ENCODE measurements around the gene KIRREL3. TPM values are rescaled to one million over a fixed set of nuclear protein-coding genes. Genes with fewer than 3 reads are reported as not detected.

Gene KIRREL3
- total and polyA plus RNA-seq, 9 donors, result 0.25 to 5.3 (median 0.48) TPM

GRCh38 chr11:126494831-126495230, 505.7 kb downstream of the KIRREL3 start:
- intact Hi-C loops (cut with DNase I), result no loop called here
- H3K36me3 ChIP-seq, result no peaks in the 10 kb centered on the region
- no peaks in the 10 kb centered on the region for H3K4me1 ChIP-seq (ENCODE audit: insufficient read depth)
- no peak overlapping the region for H3K27ac ChIP-seq
- DNase-seq, result peak in 1 of 5 donors; percentile 21
- TF ChIP-seq POLR2A (IDR thresholded peaks at IDR 0.05), result no peak
- no peak for TF ChIP-seq CTCF (IDR thresholded peaks at IDR 0.05)
- TF ChIP-seq EP300 (IDR thresholded peaks at IDR 0.05), result no peak
- no peak overlapping the region for H3K4me3 ChIP-seq
- H3K27me3 ChIP-seq, result no peaks in the 10 kb centered on the region
- H3K9me3 ChIP-seq, result no peaks in the 10 kb centered on the region
- WGBS, 3 donors, result 86 to 87% (median 86%) methylated on average over 10 of the region's 10 CpGs

GRCh38 chr11:126492331-126493082, 508.1 kb downstream of the KIRREL3 start:
- H3K27ac ChIP-seq, result no peak overlapping the region
- no peaks in the 10 kb centered on the region for H3K4me1 ChIP-seq (ENCODE audit: insufficient read depth)
- no peaks in the 10 kb centered on the region for H3K36me3 ChIP-seq
- no peaks in the 10 kb centered on the region for H3K9me3 ChIP-seq
- DNase-seq, result no peak
- H3K27me3 ChIP-seq, result no peaks in the 10 kb centered on the region
- no peak for TF ChIP-seq EP300 (IDR thresholded peaks at IDR 0.05)
- WGBS, 3 donors, result 87 to 91% (median 90%) methylated on average over 13 of the region's 13 CpGs
- intact Hi-C loops (cut with DNase I), result no loop called here
- no peak overlapping the region for H3K4me3 ChIP-seq

GRCh38 chr11:126491092-126491491, 509.5 kb downstream of the KIRREL3 start:
- intact Hi-C loops (cut with DNase I), result no loop called here
- DNase-seq, result peak in 1 of 5 donors; percentile 15
- H3K4me3 ChIP-seq, result no peak overlapping the region
- no peaks in the 10 kb centered on the region for H3K36me3 ChIP-seq
- H3K27ac ChIP-seq, result no peak overlapping the region
- no peaks in the 10 kb centered on the region for H3K9me3 ChIP-seq
- H3K4me1 ChIP-seq (ENCODE audit: insufficient read depth), result no peaks in the 10 kb centered on the region
- no peaks in the 10 kb centered on the region for H3K27me3 ChIP-seq
- 87 to 91% (median 91%) methylated on average over 13 of the region's 13 CpGs for WGBS, 3 donors
- TF ChIP-seq POLR2A (IDR thresholded peaks at IDR 0.05) (no peak), EP300 (IDR thresholded peaks at IDR 0.05) (no peak)

GRCh38 chr11:126489836-126490660, 510.5 kb downstream of the KIRREL3 start:
- TF ChIP-seq EP300 (IDR thresholded peaks at IDR 0.05), result no peak
- TF ChIP-seq CTCF (IDR thresholded peaks at IDR 0.05), result no peak
- no peak for TF ChIP-seq POLR2A (IDR thresholded peaks at IDR 0.05)
- no peaks in the 10 kb centered on the region for H3K27me3 ChIP-seq
- no peak for DNase-seq
- no peak overlapping the region for H3K4me3 ChIP-seq
- H3K9me3 ChIP-seq, result no peaks in the 10 kb centered on the region
- H3K4me1 ChIP-seq (ENCODE audit: insufficient read depth), result no peaks in the 10 kb centered on the region
- no peak overlapping the region for H3K27ac ChIP-seq
- H3K36me3 ChIP-seq, result no peaks in the 10 kb centered on the region
- intact Hi-C loops (cut with DNase I), result no loop called here
- WGBS, 3 donors, result 61 to 67% (median 65%) methylated on average over 21 of the region's 21 CpGs

GRCh38 chr11:126488591-126489370, 511.8 kb downstream of the KIRREL3 start:
- intact Hi-C loops (cut with DNase I), result no loop called here
- Histone ChIP-seq H3K4me3 (no peak overlapping the region), H3K27me3 (no peaks in the 10 kb centered on the region), H3K9me3 (no peaks in the 10 kb centered on the region), H3K36me3 (no peaks in the 10 kb centered on the region), H3K27ac (no peak overlapping the region), H3K4me1 (ENCODE audit: insufficient read depth) (no peaks in the 10 kb centered on the region)
- WGBS, 3 donors, result 89 to 91% (median 91%) methylated on average over 23 of the region's 23 CpGs
- peak in 1 of 5 donors; percentile 22 for DNase-seq
- TF ChIP-seq EP300 (IDR thresholded peaks at IDR 0.05) (no peak), CTCF (IDR thresholded peaks at IDR 0.05) (no peak), POLR2A (IDR thresholded peaks at IDR 0.05) (no peak)

All from ovary (tissue), 9 donors.